Inferior parietal cortex (tissue), 1 donor: ENCODE measurements around the gene GRIFIN.

Source experiments
- DNase-seq: peaks from one replicate; pipeline ENCODE4 v3.0.0-alpha.2; 2016; ENCODE audit errors: extremely low spot score

GRIFIN gene

DNA sequence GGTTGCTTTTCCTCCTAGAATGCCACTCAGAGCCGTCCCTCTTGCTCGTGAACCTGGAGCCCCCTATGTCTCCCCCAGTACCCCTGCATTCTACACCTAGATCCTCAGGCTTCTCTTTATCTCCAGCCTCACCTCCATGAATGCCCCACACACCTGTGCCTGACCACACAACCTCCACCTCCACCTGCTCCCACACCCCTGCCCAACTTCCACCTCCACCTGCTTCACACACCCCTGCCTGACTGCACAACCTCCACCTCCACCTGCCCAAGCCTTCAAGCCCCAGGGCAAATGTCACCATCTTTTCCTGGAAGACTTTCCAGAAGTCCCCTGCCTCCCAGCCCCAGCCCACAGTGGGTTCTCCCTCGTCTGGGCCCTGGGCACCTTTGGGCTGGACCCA lies 36.5 kb upstream of the GRIFIN start:
- DNase-seq, result no peak

DNA sequence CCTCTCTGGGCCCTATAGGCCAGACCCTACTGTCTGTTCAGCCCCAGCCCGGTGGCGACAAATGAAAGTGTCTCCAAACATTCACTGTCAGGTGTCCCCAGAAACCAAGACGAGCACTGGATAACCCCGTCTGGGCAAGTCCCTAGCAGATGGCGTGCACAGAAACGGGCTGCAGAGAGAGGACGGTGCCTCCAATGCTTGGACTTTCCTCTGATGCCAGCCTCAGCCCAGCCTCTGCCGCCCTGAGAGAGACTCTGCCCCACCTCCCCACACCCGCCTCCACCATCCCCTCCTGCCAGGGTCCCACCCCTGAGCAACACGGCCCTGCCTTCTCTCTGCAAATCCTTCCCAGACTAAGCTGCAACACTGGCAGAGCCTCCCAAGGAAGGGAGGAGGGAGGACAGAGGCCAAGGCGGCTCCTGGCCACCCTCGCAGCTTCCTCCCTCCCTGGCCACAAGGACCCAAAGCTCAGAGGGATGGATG lies 36.0 kb upstream of the GRIFIN start:
- no peak for DNase-seq

DNA sequence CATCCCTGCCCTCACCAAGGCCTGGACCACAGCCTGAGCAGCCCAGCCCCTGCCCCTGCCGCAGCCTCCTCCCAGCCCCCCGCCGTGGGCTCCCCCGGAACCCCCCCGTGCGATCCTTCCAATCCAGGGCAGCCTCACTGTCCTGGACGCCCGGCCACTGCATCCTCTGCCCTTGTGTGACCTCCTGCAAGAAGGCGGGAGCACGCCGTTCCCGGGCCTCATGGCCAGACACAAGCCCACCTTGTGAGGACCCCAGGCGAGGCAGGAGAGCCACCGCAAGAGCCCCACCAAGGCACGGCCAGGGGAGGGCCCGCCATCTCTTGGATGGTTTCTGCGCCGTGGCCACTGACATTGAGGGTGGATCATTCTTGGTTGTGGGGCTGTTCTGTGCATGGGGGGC lies 35.6 kb upstream of the GRIFIN start:
- DNase-seq, result no peak

DNA sequence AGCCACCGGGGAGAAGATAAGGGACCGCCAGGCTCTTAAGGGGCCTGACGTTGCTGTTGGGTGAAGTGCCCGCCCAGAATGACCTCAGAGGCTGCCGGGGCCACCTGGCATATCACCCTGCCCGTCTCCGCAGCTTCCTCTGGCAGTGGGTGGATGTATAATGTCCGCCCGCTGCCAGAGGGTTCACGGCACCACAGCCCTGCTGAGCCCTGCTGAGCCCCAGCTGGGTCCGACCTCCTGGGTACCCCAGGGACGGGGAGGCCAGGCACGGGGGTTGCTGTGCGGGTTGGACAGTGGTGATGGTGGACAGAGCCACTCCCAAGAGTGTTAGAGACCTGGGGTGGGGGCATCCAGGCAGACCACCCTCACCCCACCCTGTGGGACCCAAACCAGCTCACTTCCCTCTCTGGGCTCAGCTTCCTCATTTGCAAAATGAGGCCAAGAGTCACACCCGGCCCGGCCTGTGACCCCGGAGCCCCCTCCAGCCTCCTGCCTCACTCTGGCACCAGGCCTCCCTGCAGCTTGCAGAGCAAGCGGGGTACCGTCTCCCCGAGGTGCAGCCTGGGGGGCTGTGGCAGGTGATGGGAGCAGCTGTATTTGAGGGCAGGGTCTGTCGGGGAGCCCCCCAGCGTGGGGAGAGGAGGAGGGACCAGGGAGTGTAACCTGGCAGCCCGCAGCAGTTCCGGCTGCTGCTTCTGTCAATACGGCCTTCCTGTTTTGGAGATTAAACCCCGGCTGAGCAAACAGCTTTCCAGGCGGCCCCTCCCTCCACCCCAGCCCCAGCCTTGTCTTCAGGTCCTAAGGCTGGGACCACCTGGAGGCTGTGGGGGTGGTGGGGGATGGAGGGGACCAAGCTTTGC lies 34.9 kb upstream of the GRIFIN start:
- DNase-seq, result no peak

DNA sequence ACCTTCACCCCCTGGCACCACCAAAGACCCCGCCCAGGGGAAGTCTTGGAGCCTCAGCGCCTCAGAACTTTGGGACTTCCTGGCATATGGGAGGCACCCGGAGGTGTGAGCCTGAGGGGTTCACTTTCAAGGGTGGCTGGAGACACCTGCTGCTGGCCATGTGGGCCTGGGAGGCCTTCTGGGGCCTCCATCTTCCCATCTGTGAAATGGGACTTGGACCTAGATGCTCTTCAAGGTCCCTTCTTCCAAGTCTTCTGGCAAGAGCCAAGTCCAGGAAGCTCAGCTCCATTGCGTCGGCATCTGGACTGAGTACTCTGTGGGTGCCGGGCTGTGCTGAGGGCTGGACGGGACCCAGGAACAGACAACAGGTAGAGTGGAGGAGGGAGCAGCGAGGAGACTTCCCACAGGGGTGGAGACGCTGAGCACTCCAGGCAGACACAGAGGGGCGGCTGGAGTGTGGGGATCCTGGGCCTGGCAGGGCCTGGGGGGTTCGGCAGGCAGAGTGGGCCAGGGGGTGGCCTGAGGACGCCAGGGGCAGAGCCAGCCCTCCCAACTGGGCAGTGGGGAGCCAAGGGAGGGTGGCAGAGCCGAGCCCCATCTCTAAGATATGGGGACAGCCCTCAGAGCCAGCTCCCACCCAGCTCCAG lies 34.1 kb upstream of the GRIFIN start:
- DNase-seq, result no peak

DNA sequence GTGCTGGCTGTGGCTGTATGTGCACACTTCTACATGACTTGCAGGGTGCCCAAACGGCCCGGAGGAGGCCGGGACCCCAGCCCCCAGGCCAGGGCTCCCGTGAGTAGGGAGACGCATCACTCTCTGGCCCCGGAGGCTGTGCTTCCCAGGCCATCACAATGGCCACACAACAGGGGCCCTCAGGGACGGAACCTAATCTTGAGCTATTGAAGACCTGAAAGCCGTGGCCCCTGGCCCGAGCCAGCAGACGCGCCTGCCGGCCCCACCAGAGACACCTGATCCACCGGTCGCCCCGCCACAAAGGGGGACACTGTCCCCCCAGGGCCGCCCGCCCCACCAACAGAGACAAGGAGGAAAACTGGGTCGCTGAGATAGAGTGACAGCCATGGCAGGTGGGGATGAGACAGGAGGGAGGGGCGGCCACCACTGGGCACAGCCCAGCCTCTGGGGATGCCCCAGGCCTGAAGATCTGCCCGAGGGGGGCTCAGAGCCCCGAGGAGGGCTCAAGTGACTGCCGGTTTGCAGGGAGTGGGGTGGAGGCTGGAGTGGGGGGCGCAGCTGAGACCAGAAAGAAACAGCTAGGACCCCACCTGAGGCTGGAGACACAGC lies 33.2 kb upstream of the GRIFIN start:
- DNase-seq, result no peak

DNA sequence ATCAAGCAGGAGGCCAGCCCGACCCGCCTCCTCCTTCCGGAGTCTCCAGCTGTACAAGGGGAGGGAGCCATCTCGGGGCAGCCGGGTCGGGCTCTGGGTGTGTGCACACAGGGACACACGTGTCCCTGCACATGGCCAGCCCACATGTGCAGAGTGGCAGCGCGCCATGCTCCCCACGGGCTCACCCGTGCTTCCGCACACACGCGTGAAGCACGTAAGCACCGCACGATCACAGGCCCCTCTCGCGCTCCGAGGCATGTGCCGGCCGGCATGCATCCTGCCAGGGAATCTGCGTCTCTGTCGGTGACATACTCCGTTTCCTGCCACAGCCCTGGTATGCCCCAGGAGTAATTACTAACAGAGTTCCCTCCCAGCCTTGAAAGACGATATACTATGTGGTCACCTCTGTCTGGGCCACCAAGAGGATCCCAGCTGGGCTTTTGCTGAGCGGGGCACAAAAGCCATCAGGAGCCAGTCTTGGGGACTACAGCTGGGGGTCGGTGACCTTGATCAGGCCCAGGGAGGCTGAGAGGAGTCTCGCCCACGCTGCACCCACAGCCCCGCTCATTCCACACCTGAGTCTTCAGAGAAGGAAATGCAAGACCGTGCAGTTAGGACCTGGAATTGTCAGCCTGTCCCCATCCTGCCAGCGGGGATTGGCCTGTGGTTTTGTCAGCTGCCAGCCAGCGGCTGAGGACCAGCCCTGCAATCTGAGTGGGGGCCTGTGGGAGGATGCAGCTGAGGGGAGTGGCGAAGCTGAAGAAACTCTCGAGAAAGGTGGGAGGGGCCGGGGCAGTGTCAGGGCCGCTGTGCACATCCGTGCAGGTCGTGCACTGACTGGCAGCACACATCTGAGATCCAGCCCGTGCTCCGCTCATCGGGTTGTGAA lies 32.4 kb upstream of the GRIFIN start:
- DNase-seq, result no peak

DNA sequence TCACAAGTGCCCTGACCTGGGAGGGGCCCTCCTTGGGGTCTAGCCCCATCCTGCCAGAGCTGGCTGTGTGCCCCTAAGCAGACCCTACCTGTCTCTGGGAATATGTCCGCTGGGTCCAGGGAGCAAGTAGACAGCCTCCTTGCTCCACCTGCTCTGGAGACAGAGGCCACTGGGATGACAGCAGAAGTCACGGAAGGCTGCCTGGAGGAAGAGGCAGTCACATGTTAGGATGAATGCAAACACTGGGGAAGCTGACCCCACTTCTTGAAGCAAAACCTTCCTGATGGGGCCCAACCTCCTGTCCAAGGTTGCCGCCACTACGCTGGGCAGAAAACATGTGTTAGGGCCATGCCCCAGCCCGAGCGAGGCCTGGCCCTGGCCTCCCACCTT lies 31.7 kb upstream of the GRIFIN start:
- DNase-seq, result no peak

DNA sequence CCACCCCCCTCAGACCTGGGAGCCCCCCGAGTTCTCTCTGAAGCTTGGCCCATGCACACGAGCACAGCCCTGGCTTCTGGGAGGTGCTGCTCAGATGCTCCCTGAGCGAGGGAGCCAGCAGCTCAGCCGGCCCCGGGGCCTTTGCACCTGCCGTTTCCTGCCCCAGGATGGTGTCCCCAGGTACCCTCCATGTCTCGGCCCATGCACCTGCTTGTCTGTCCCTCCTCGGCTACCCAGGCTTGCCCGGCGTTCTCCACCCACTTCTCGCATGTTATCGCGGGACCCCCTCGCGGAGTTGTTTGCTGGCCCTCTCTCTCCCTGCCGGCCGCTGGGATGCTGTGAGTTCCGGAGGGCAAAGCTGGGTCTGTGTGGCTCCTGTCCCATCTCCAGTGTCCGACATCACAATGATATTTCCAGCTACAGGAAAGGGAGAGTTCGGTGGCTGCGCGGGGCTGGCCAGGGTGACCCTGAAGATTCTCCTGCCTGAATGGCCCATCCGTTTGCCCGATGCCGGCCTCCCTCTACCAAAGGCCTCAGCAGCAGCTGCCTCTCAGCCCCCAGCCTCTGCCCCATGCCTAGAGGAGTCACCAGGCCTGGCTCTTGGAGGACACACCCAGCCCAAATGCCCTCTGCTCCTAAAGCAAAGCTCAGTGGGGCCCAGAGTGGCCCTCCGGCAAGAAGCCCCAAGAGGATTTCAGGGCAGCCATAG lies 31.2 kb upstream of the GRIFIN start:
- no peak for DNase-seq

DNA sequence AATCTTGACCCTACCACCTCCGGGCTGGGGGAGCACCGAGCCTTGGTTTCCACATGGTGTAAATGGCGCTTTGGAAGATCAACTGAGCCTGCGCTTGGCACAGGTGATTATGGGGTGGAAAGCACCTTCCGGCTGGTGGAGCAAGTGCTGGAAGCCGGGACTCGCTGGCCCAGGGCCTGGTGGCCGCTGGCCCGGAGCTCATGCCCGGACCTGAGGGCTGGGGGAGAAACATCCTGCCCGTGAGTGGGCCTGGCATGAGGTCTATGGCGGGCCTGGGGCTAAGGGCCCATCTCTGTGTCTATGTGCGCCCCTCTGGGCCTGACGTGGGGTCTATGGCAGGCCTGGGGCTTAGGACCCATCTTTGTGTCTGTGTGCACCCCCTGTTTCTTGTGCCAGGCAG lies 29.2 kb upstream of the GRIFIN start:
- DNase-seq, result no peak

DNA sequence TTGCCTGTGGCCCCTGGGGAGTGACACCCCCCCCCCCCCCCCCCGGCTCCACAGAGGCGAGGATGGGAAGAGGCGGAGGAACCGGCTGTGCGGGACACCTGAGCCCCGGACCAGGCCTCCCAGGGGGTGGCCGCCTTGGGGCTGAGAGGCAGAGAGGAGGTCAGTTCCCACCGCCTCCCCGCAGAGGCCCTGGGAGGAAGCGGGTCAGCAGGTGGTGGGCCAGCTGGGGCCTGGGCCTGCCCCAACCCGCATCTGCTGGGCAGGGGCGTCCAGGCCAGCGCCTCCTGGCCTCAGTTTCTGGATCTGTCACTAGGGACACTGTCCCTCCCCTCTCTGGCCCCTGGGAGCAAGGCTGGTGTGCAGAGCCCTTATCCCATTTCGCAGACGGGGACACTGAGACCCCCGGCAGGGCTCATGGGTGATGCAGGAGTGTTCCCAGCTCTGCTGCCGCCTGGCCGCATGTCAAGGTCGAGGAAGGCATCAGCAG lies 28.7 kb upstream of the GRIFIN start:
- no peak for DNase-seq

DNA sequence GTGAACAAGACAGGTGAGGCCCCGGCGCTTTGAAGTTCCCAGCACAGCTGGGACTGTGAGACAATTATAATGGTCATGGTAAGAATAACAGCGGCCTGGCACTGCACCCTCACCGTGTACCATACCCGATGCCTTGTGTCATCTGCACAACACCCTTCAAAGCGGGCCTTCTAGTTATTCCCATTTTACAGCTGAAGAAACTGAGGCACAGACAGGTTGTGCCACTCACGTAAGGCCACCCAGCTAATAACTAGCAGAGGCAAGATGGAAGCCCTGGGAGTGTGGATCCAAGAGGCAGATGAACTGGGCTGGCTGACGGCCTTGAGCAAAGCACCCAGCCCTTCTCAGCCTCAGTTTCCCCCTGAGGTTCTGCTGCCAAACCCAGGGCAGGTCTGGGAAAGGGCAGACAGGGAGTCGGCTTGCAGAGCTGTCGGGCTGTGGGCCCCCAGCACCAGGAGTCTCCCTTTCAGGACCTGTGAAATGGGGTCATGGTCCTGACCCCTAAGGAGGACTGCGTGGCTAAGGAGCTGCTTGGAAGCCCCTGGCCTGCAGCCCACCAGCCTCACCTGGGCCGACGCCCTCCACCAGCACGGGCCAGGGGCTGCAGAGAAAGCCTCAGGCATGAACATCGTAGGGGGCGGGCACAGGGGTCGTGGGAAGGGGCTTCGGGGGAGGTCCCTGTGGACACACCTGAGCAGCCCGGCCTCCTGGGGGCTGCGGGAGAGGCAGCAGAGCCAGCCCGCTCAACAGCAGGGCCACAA lies 28.1 kb upstream of the GRIFIN start:
- DNase-seq, result no peak

DNA sequence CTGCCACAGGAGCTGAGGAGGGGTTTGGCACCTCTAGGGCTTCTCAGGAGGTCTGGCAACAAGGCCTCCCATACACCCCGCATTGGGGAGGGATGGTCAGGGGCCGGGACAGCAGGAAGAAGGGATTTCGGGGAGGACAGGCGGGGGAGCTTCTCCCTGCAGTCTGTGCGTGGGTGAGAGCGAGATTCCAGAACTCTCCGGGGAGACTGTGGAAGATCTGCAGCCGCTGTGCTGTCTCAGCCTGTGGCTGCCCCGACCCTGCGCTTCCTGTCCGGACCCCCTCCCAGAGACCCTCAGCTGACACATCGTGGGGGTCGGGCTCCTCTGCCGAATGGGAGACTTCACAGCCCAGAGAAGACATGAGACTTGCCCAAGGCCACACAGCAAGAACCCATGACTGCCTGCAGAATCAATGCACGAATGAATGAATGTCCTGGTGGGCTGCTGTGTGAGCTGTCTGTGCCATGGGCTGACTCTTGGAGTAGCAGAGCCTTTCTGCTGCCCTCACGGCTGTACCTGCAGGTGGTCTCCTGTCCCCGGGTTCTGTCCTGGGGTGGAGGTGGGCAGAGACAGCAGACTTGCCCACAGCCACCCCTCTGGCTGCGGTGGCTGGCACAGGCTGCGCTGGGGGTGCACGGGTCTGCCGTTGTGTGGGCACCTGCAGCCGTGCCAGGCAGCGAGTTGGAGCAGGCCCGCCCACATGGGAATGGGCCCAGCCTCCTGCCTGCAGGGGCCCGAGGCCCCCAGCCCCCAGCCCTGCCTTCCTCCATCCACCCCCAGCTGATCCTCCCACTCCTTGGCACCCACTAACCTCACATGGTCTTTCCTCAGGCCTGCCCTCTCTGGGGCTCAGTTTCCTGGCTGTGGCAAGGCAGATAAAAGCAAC lies 27.1 kb upstream of the GRIFIN start:
- DNase-seq, result no peak

DNA sequence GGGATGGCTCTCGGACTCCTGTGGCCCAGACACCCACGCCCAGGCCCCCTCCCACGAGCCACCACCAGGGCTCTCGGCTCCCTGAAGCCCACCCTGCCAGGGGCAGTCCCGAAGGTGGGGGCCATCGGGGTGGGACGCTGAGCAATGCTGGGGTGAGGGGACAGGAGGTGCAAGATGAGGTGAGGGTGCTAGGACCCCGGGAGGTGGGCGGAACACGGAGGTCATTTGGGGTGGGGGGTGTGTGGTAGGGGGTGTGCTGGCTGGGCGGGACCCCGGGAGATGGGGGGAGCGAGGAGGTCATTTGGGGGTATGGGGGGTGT lies 26.4 kb upstream of the GRIFIN start:
- DNase-seq, result no peak

DNA sequence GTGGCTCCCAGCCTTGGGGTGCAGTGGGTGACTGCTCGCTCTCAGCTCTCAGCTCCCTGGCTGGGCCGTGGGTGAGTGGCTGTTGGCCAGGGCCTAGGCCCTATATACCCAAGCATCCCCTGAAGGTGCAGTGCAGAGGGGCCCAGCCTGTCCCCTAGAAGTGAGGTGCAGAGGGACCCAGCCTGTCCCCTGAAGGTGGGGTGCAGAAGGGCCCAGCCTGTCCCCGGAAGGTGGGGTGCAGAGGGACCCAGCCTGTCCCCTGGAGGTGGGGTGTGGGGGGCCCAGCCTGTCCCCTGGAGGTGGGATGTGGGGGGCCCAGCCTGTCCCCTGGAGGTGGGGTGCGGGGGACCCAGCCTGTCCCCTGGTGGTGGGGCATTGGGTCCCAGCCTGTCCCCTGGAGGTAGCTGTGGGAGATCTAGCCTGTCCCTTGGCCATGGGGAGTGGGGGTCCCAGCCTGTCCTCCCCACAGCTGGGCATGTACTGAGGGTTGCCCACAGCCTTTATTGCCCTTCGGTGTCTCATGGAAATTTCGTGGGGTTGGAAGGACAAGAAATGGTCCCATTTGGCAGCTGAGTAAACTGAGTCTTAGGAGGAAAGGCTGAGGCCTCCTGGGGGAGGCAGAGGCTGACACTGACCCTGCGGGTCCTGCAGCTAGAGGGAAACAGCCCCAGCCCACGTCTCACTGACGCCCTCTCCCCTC lies 25.9 kb upstream of the GRIFIN start:
- DNase-seq, result no peak

DNA sequence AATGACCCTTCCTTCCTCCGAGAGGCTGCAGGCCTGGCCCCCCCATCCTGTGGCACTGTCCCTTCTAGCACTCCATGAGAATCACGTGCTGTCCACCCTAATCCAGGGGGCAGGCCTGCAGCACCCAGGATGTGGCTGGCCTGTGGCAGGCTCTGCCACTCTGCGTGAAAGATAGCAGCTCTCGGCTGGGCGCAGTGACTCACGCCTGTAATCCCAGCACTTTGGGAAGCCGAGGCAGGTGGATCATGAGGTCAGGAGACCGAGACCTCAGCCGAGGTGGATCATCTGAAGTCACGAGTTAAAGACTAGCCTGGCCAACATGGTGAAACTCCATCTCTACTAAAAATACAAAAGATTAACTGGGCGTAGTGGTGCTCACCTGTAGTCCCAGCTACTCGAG lies 24.5 kb upstream of the GRIFIN start:
- DNase-seq, result no peak

DNA sequence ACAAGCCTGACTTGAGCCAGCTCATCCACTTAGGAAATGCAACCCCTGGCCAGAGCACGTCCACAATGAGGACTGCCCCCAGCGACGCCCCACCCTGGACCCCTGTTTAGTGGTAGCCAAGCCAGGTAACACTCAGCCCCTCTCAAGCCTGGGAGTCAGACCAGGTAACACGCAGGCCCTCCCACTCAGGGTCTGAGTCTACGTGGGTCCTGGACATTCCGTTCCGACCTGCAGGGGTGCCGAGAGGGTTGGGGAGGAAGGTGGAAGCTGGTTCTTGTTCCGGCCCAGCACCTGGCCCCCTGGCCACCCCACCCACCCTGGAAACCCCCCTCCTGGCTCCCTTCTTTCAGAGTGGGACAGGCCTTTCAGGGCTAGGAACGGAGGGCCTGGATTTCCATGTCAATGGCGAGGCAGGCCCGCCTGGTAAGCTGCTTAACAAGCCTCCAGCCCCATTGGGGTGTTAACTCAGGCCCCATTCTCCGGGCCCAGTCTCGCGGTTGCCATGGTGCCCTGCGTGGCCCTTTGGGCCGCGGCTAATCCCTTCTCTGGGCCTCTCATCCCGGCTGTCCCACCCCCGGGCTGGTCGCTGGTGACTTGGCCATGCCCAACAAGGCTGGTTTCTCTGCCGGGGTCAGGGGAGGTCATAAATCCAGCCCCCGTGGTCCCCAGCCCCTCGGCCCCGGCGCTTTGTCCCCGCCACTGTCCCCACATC lies 23.7 kb upstream of the GRIFIN start:
- DNase-seq, result no peak

DNA sequence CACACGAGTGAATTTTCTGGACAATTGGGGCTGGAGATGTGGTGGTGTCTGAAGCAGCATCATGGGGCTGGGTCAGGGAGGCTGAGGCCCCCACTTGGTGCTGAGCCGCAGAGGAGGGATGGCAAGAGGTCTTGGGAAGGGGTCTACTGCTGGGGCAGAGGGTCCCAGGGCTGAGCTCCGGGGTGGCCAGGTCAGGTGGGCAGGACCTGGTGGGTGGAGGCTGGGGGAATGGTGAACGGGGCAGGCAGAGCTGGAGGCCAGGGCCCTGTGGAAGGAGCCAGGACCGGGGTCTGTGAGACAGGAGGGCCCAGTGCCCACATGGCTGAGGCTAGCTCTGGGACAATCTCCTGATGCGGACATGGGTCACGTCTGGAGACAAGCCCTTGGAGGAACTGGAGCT lies 23.0 kb upstream of the GRIFIN start:
- DNase-seq, result no peak
